Measurements from ENCODE around the gene LHPP. TPM values are rescaled to one million over a fixed set of nuclear protein-coding genes. Genes with fewer than 3 reads are reported as not detected.
A peak's percentile ranks its signal among the peaks of the same experiment; 100 is the strongest.

The LHPP gene
- polyA plus RNA-seq, 6 donors from 2014 or later, result 30.5 to 89.2 (median 55.6) TPM

DNA sequence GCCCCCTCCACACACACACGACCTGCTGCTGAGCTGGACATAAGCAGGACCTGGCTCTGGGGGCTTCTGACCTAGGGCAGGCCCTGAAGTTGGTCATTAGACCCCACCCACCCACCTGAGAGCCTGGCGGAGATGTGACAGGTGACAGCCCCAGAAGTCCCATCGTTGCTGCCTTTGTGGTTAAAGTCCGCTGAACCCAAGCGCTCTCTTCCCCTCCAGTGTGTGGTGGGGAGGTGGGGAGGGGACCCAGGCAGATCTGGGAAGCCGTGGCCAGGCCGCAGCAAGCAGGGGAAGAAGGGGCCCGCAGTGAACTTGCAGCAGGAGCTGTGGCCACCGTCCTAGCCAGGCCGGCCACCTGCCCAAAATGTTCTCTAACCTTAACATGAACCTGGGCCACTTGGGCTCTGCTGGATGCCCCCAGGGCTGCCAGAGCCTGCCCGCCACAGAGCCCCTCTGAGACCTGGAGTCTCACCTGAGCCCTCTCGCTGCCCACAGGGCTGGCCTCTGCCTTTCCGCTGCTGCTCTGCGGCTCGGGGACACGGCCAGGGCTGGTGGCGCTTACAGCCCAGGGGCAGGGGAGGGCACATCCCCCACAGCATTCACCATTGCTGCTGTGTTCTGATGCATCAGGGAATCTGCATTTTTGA is 65.1 kb downstream of the LHPP start:
- Mint-ChIP-seq H3K4me3 (no peak overlapping the region), H3K4me1 (peaks cover 34 to 42% (median 36%) of the 10 kb centered on the region in 3 donors), H3K27ac (no peak overlapping the region), H3K27me3 (no peaks in the 10 kb centered on the region), H3K9me3 (no peaks in the 10 kb centered on the region), H3K36me3 (no peaks in the 10 kb centered on the region)
- DNase-seq (no peak), ATAC-seq (ENCODE audit: low read depth in 2 of 2) (no peak)

DNA sequence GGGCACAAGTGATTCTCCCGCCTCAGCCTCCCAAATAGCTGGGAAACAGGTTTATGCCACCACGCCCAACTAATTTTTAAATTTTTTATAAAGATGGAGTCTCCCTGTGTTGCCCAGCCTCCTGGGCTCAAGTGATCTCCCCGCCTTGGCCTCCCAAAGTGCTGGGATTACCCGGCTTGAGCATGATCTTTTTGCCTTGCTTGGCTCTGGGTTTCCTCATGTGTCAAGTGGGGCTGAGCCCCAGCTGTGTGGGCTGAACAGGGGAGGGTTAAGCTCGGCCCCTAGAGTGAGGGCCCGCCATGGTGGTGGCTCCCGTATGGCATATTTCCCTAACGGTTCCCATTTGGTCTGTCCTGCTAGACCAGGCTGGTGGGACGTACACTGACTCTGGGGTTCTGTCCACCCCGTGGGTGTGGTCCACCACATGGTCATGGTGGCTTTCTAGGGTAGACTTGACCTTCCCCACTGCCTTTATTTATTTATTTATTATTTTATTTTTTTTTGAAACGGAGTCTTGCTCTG is 66.3 kb downstream of the LHPP start:
- H3K4me1 Mint-ChIP-seq, result peaks cover 38 to 48% (median 43%) of the 10 kb centered on the region in 3 donors
- no peak overlapping the region for H3K27ac Mint-ChIP-seq
- no peak overlapping the region for H3K4me3 Mint-ChIP-seq
- DNase-seq (no peak), ATAC-seq (ENCODE audit: low read depth in 2 of 2) (no peak)
- H3K27me3 Mint-ChIP-seq, result no peaks in the 10 kb centered on the region
- H3K9me3 Mint-ChIP-seq, result no peaks in the 10 kb centered on the region
- H3K36me3 Mint-ChIP-seq, result no peaks in the 10 kb centered on the region

DNA sequence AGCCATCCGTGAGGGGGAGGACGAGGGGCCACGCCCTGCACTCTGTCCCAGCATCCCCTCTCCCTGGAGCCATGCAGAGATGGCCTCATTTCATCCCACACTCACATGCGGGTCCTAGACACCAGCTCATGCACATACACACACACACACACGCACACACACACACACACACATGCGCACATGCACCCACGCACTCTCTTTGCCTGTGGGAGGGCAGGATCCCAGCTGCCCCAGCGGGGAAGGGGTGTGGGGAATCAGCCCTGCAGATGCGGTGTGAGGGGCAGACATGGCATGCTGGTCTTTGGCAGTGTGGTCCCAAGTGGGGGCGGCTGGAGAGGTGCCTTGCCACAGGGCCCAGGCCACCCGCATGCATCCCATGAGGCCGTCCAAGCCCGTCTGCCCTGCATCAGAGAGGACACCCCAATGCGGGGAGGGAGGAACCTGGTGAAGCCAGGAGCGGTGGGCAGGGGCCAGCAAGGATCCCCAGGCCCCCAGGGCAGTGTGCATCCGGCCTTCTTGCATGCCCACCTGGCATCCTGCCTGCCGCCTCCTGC is 68.1 kb downstream of the LHPP start:
- peak overlapping the region in 4 of 8 donors; percentile 1 to 72 (median 39) for H3K4me3 Mint-ChIP-seq
- ATAC-seq (ENCODE audit: low read depth in 2 of 2), result peak; percentile 4 to 9

DNA sequence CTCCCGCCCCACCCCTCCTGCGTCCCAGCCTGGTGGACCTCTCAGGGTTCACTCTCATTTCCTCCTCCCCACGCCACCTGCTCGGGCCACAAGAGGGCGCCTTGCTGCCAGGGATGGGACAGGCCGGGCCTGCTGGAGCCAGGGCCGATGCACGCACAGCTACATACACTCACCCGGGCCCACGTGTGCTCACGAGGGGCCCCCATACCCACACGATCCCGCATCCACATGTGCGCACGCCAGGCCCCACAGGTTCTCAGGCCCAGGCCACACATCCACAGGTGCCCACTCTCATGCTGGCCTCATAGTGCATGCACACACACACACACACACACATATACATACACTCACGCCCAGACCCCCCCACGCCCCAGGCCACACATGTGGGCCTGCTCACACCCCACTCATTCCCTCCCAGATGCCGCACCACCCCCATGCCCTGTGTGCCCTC is 68.6 kb downstream of the LHPP start:
- Mint-ChIP-seq H3K36me3 (no peaks in the 10 kb centered on the region), H3K4me1 (peaks cover 39 to 54% (median 53%) of the 10 kb centered on the region in 3 donors), H3K27ac (peak overlapping the region; percentile 29 to 92 (median 74)), H3K9me3 (no peaks in the 10 kb centered on the region), H3K4me3 (peak overlapping the region in 5 of 8 donors; percentile 4 to 72 (median 61)), H3K27me3 (no peaks in the 10 kb centered on the region)
- ATAC-seq (ENCODE audit: low read depth in 2 of 2) (peak; percentile 89 to 91), DNase-seq (peak; percentile 90)

More for the DNA sequence above, 68.1 kb downstream of the LHPP start:
- no peaks in the 10 kb centered on the region for H3K27me3 Mint-ChIP-seq
- peak overlapping the region in 3 of 6 donors; percentile 60 to 73 (median 60) for H3K27ac Mint-ChIP-seq
- no peak for DNase-seq
- H3K36me3 Mint-ChIP-seq, result no peaks in the 10 kb centered on the region
- H3K9me3 Mint-ChIP-seq, result no peaks in the 10 kb centered on the region
- H3K4me1 Mint-ChIP-seq, result peaks cover 39 to 54% (median 48%) of the 10 kb centered on the region in 3 donors

DNA sequence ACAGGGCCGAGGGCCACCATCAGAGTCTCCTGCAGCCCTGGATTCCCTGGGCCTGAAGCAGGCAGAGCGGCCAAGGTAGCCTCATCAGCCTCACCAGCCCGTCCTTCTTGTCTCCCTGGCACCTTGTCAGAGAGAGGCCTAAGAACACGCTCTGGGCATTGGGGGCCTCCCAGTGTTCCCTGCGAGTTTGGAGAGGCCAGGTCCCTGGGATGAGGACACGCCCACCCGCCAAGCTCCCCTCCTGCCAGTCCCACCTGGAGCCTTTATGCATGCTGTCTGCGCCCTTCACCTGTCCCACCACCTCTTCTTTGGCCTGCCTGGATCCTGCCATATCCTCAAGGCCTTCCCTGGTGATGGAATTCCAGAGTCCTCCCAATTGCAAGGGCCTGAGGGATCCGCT is 69.2 kb downstream of the LHPP start:
- peaks cover 43 to 59% (median 58%) of the 10 kb centered on the region in 3 donors for H3K4me1 Mint-ChIP-seq
- H3K36me3 Mint-ChIP-seq, result no peaks in the 10 kb centered on the region
- H3K4me3 Mint-ChIP-seq, result no peak overlapping the region
- H3K27ac Mint-ChIP-seq, result peak overlapping the region in 4 of 6 donors; percentile 32 to 90 (median 78)
- ATAC-seq (ENCODE audit: low read depth in 2 of 2), result no peak
- H3K27me3 Mint-ChIP-seq, result no peaks in the 10 kb centered on the region
- H3K9me3 Mint-ChIP-seq, result no peaks in the 10 kb centered on the region
- DNase-seq, result no peak

DNA sequence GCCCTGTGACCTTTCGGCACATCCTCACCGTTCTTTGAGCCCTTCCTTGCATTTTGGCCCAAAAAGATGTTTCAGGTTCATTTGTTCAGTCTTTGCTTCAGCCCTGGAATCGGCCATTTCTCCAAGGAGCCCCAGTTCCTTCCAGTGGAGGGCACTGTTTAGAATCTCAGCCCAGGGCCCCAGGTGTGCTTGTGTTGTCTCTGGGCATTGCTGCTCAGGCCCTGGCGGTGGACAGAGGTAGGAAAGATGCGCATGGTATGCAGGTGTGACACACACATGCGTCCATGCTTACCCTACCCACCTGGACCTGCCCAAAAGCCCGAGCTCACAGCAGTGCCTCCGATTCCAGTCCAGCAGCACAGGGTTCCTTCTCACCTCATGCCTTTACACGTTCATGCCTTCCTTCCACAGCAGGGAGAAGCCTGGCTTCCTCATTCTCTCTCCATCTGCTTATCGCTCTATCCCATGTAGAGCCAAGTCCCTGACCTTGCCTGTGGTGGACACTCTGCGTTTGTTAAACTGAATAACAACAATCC is 70.6 kb downstream of the LHPP start:
- no peak for ATAC-seq (ENCODE audit: low read depth in 2 of 2)
- Mint-ChIP-seq H3K36me3 (no peaks in the 10 kb centered on the region), H3K27me3 (no peaks in the 10 kb centered on the region)

DNA sequence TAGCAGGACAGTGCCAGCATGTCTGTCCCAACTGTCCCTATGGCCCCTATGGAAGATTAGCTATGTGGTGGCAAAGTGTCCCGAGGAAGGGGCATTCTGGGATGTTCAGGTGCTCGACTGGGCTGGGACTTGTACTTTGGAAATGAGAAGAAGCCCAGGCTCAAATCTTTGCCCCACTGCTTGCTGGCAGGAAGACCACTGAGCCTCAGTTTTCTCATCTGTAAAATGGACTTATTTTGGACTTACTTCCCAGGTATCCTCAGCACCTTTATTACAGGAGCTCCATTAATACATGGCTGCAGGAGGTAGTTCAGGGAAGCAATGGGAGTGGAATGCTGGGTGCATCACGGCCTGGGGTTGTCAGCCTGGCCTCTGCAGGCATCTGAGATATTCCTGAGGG is 71.2 kb downstream of the LHPP start:
- peak overlapping the region in 1 of 8 donors; percentile 65 for H3K4me3 Mint-ChIP-seq
- H3K9me3 Mint-ChIP-seq, result no peaks in the 10 kb centered on the region
- H3K36me3 Mint-ChIP-seq, result no peaks in the 10 kb centered on the region
- peaks cover 56 to 76% (median 74%) of the 10 kb centered on the region in 3 donors for H3K4me1 Mint-ChIP-seq
- DNase-seq (no peak), ATAC-seq (ENCODE audit: low read depth in 2 of 2) (no peak)
- no peaks in the 10 kb centered on the region for H3K27me3 Mint-ChIP-seq
- H3K27ac Mint-ChIP-seq, result peak overlapping the region in 4 of 6 donors; percentile 47 to 93 (median 60)

More for the DNA sequence above, 70.6 kb downstream of the LHPP start:
- H3K4me1 Mint-ChIP-seq, result peaks cover 56 to 72% (median 71%) of the 10 kb centered on the region in 3 donors
- peak overlapping the region in 1 of 8 donors; percentile 32 for H3K4me3 Mint-ChIP-seq
- DNase-seq, result no peak
- H3K9me3 Mint-ChIP-seq, result no peaks in the 10 kb centered on the region
- peak overlapping the region in 5 of 6 donors; percentile 58 to 94 (median 80) for H3K27ac Mint-ChIP-seq

DNA sequence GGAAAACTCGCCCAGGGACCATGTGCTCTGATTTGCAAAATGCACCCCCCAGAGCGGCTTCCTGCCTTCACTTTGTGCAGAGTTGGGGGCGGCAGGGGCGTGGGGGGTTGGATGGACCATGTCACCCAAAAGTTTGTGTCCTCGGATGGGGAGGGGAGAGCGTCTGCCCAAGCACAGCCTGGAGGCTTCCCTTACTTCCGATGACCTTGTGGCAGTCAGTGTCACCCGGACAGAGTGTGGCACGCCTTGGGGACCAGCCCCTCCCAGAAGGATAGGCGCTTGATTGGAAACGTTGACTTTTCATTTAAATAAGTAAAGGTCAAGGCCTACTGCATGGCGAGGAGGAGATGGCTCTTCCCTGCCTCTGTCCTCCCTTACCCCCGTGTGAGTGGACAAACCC is 71.6 kb downstream of the LHPP start:
- ATAC-seq (ENCODE audit: low read depth in 2 of 2) (no peak), DNase-seq (no peak)
- no peaks in the 10 kb centered on the region for H3K36me3 Mint-ChIP-seq
- no peaks in the 10 kb centered on the region for H3K9me3 Mint-ChIP-seq
- peak overlapping the region; percentile 7 to 93 (median 38) for H3K27ac Mint-ChIP-seq
- peaks cover 58 to 79% (median 78%) of the 10 kb centered on the region in 3 donors for H3K4me1 Mint-ChIP-seq
- H3K4me3 Mint-ChIP-seq, result peak overlapping the region in 2 of 8 donors; percentile 40 to 67
- H3K27me3 Mint-ChIP-seq, result no peaks in the 10 kb centered on the region

DNA sequence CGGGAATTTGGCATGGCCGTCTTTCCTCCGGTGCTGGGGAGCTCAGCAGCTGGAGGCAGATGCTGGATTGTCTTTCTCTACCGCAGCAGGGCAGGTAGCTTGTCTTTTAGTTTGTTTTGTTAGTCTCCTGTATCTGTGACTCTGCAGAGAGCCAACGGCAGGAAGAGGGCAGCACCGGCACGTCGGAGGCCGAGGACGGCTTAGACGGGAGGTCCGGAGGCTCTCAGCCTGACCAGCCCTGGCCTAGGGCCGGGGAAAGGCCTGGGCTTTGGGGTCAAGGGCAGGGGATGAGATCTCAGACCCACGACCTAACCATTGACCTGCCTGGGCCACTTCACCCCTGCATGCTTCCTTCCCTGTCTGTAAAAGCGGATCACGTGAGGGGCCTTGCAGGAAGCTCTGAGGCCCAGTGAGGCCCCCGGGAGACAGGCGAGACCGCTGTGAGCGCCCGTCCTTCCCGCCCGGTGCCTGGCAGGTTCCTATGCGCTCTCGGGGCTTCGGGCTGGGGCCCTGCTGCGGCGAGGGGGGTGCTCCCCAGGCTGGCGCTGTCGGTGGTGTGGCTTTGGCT is 72.7 kb downstream of the LHPP start:
- DNase-seq (peak; percentile 71), ATAC-seq (ENCODE audit: low read depth in 2 of 2) (peak; percentile 38 to 45)
- Mint-ChIP-seq H3K9me3 (no peaks in the 10 kb centered on the region), H3K27ac (peak overlapping the region; percentile 82 to 97 (median 95)), H3K36me3 (no peaks in the 10 kb centered on the region), H3K4me1 (peaks cover 65 to 90% (median 88%) of the 10 kb centered on the region in 3 donors), H3K4me3 (peak overlapping the region; percentile 14 to 86 (median 68)), H3K27me3 (no peaks in the 10 kb centered on the region)

DNA sequence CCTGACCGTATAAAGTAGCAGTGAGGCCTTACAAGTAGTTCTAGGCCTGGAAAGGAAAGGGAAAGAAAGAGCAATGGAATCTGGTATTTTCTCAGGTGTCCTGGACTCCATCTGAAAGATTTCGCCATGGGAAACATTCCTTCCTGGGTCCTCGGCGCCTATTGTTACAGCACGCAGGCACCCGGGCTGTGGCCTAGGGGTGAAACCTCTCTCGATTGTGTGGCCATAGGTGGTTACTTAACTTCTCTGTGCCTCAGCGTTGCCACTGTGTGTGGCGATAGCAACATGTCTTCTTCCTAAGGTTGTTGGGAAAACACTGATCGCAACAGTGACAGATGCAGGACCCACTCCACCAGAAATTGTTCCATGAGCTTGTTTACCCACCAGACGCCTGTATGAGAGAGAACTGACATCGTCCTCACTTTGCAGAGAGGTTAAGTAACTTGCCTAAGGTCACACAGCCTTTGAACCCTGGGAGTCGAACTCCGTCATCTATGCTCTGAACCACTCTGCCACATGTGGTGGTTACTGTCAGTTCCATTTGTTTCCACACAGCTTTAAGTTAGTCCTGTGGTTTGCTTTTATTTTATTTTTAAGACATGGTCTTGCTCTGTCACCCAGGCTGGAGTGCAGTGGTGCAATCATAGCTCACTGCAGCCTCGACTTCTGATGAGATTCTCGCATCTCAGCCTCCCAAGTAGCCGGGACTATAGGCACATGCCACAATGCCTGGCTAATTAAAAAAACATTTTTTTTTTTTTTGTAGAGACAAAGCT is 73.4 kb downstream of the LHPP start:
- peak overlapping the region; percentile 82 to 97 (median 95) for H3K27ac Mint-ChIP-seq
- peaks cover 68 to 95% (median 95%) of the 10 kb centered on the region in 3 donors for H3K4me1 Mint-ChIP-seq
- no peaks in the 10 kb centered on the region for H3K36me3 Mint-ChIP-seq
- no peaks in the 10 kb centered on the region for H3K27me3 Mint-ChIP-seq
- no peak for DNase-seq
- ATAC-seq (ENCODE audit: low read depth in 2 of 2), result no peak
- H3K4me3 Mint-ChIP-seq, result peak overlapping the region; percentile 14 to 86 (median 68)
- peaks cover 0 to 1% (median 0%) of the 10 kb centered on the region in 7 donors for H3K9me3 Mint-ChIP-seq

DNA sequence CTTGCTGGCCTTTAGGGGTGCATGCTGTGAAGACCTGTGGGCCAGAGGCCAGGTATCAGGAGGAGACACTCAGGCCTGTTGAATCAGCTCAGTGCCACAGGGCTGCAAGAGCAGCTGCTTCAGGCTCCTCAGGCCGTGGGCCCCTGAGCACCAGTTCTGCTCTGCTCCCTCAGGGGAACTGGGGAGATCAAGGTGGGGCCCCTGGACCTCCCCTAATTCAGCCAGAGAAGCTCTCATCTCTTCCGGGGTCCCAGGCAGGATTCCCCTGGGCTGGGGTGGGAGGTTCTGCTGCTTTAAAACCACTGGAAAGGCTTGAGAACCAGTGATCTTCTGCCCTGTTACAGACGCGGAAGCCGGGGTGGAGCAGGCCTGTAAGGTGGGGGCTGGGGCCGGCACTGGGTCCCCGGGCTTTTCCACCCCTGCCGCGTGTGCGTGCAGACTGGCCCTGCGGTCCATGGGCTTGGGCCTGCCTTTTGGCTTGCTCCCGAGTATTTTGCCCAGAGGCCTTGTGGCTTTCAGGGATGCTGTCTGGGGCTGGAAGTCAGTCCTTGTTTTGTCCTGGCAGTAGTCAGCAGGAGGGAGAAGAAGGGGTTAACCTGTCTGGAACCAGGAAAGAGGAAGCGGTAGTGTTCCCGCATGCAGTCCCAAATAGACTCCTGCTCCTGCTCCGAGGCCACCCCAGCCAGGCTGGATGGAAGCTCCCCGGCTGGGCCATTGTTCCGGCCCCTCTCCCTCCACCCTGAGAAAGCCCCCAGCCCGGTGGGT is 74.3 kb downstream of the LHPP start:
- Mint-ChIP-seq H3K4me1 (peaks cover 65 to 95% (median 93%) of the 10 kb centered on the region in 3 donors), H3K4me3 (peak overlapping the region in 7 of 8 donors; percentile 35 to 86 (median 67)), H3K27ac (peak overlapping the region; percentile 93 to 97 (median 95))

DNA sequence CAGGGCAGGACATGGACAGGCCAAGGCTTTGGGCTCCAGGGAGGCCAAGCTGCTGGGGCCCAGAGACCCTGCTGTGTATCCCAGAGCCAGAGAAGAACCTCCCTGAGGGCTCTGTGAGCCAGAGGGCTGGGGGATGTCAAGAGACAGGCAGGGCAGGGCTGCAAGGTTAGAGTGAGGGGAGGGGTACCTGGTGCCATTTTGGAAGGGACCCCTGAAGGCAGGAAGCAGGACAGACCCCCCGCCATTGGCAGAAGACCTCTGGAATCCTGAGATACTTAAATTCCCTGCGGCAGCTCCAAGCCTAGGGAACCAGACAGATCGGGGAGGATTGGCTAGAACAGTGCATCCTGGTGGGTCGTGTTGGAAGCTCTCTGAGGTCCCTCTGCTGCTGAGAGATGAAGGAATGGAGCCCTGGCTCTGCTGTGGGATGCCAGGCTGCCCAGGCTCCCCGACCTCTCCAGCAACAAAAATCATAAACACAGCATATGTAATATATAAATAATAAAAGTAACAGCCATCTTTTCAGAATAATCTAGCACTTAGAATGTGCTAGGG is 75.0 kb downstream of the LHPP start:
- peaks cover 61 to 95% (median 89%) of the 10 kb centered on the region in 3 donors for H3K4me1 Mint-ChIP-seq
- H3K27me3 Mint-ChIP-seq, result no peaks in the 10 kb centered on the region
- ATAC-seq (ENCODE audit: low read depth in 2 of 2) (no peak), DNase-seq (no peak)
- peak overlapping the region; percentile 93 to 98 (median 95) for H3K27ac Mint-ChIP-seq
- peak overlapping the region in 5 of 8 donors; percentile 8 to 75 (median 56) for H3K4me3 Mint-ChIP-seq
- peaks cover 0 to 1% (median 0%) of the 10 kb centered on the region in 7 donors for H3K9me3 Mint-ChIP-seq
- H3K36me3 Mint-ChIP-seq, result no peaks in the 10 kb centered on the region

More for the DNA sequence above, 74.3 kb downstream of the LHPP start:
- Mint-ChIP-seq H3K27me3 (no peaks in the 10 kb centered on the region), H3K36me3 (no peaks in the 10 kb centered on the region), H3K9me3 (peaks cover 0 to 1% (median 0%) of the 10 kb centered on the region in 7 donors)
- no peak for ATAC-seq (ENCODE audit: low read depth in 2 of 2)
- DNase-seq, result no peak
